Transverse colon (tissue), 4 donors: ENCODE data around the gene PIP4P1. TPM values are rescaled to one million over a fixed set of nuclear protein-coding genes. Genes with fewer than 3 reads are reported as not detected.
A peak's percentile ranks its signal among the peaks of the same experiment; 100 is the strongest.

Experiments
- DNase-seq: peaks from one replicate; pipeline ENCODE4 v3.0.0-alpha.2; 2019
- H3K27ac ChIP-seq, 4 donors: fragments of 200-600 bp; sonication (generic); 2 replicates each; pipeline ENCODE4 v1.5.1; 2016 to 2018; ENCODE audit warnings: inconsistent platforms in 4 of 4
- H3K27me3 ChIP-seq: fragments of 200-600 bp; sonication (generic); 2 replicates; pipeline ENCODE4 v1.5.1; 2017; ENCODE audit warnings: inconsistent platforms
- H3K36me3 ChIP-seq, 4 donors: fragments of 200-600 bp; sonication (generic); 2 replicates each; pipeline ENCODE4 v1.5.1; 2017 to 2019; ENCODE audit warnings: inconsistent platforms in 4 of 4
- H3K4me1 ChIP-seq, 4 donors: fragments of 200-600 bp; sonication (generic); 2 replicates each; pipeline ENCODE4 v1.5.1; 2017 to 2020; ENCODE audit warnings: inconsistent platforms in 4 of 4
- H3K4me3 ChIP-seq, 4 donors: fragments of 200-600 bp; sonication (generic); 1 replicate in 1 of 4; 2 replicates in 3 of 4; pipeline versions ENCODE4 v1.5.1 to v1.6.1; 2017 to 2019; ENCODE audit warnings: inconsistent platforms in 4 of 4
- H3K9me3 ChIP-seq, 2 donors: fragments of 200-600 bp; sonication (generic); 2 replicates each; pipeline ENCODE4 v1.5.1; 2017 to 2019; ENCODE audit warnings: inconsistent platforms in 2 of 2
- CTCF ChIP-seq, 5 experiments: fragments of 200-600 bp in 3 of 5; fragments of 450-650 bp in 2 of 5; sonication (generic) in 3 of 5; IDR thresholded peaks; 1 replicate in 2 of 5; 2 replicates in 3 of 5; pipeline ENCODE4 v1.5.1; 2016 to 2017; ENCODE audit warnings: antibody characterized with exemption in 5 of 5, inconsistent platforms in 3 of 5, mild to moderate bottlenecking in 2 of 5, moderate library complexity in 1 of 5
- EP300 ChIP-seq: sonication (generic); formaldehyde crosslinking; IDR thresholded peaks from one replicate; pipeline ENCODE4 v1.6.1; 2017; ENCODE audit warnings: antibody characterized with exemption, low read depth
- POLR2A ChIP-seq: fragments of 450-650 bp; IDR thresholded peaks from one replicate; pipeline ENCODE4 v1.6.1; 2016; ENCODE audit warnings: antibody characterized with exemption, mild to moderate bottlenecking, moderate library complexity
- POLR2AphosphoS5 ChIP-seq, 3 donors: sonication (generic); formaldehyde crosslinking; IDR thresholded peaks; one replicate each; pipeline ENCODE4 v1.6.1; 2016; ENCODE audit warnings: antibody characterized with exemption in 3 of 3
- WGBS, 2 donors: methylation state at CpG; one replicate each; pipeline ENCODE4 v1.1.5; 2018; ENCODE audit warnings: low coverage in 1 of 2; 5-methylcytosine and 5-hydroxymethylcytosine counted together
- in situ Hi-C, 4 donors: fragments of 200-750 bp; cut with MboI; loops; one replicate each; pipeline versions ENCODE4 v1.15.0 to v1.15.1; 2017; ENCODE audit warnings: low sequenced_read_pairs in 3 of 4, low pct_ligation_motif_present in 1 of 4, low pct_unique_long_range_greater_than_20kb in 1 of 4
- intact Hi-C: fragments of 100-400 bp; cut with DNase I; formaldehyde crosslinking; loops from one replicate; pipeline ENCODE4 v1.15.1; 2023; ENCODE audit warnings: low total_unique reads
- total RNA-seq, 4 donors: library from RNA; depleted of rRNA; stranded (reverse); fragments of >200 nt; gene quantifications; one replicate each; pipeline ENCODE4 v1.1.0, GENCODE V29; 2016

The PIP4P1 gene
- total RNA-seq, 4 donors from 2014 or later = 18.7 to 49.4 (median 31.1) TPM

DNA sequence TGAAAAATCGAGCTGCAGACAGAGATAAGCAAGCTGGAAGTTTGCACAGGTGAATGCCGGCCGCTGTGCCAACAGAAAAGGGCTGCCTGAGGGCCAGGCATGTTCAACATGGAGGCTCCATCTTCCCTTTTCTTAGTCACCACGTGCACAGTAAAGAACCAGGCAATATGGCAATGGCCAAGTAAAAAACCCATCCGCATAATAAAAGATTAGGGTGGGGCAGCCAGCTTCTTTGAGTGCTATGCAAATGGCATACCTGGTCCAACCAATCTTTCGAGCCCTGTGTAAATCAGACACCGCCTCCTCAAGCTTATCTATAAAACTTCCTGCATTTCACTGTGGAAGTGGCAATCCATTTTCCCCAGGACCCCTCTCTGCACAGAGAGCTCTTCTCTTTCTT lies 24.7 kb upstream of the PIP4P1 start:
- WGBS, 2 donors = 67 to 68% methylated on average over 7 of the region's 7 CpGs

GRCh38 chr14:20482382-20482781 lies 21.1 kb upstream of the PIP4P1 start:
- H3K27me3 ChIP-seq = no peaks in the 10 kb centered on the region
- in situ Hi-C loops (no loop called here), intact Hi-C loops (no loop called here)
- WGBS, 2 donors = 88 to 91% methylated on average over 5 of the region's 5 CpGs
- DNase-seq = no peak
- no peaks in the 10 kb centered on the region for H3K36me3 ChIP-seq
- peaks cover 0 to 4% (median 1%) of the 10 kb centered on the region in 4 donors for H3K4me1 ChIP-seq
- no peaks in the 10 kb centered on the region for H3K9me3 ChIP-seq
- TF ChIP-seq POLR2AphosphoS5 (IDR thresholded peaks at IDR 0.05) = no peak
- no peak for TF ChIP-seq POLR2A
- TF ChIP-seq EP300 = no peak
- no peak for TF ChIP-seq CTCF (IDR thresholded peaks at IDR 0.05)
- H3K27ac ChIP-seq = no peak overlapping the region
- H3K4me3 ChIP-seq = no peak overlapping the region

More for the DNA sequence above, 24.7 kb upstream of the PIP4P1 start:
- intact Hi-C loops = no loop called here
- no peak for TF ChIP-seq POLR2A
- TF ChIP-seq POLR2AphosphoS5 (IDR thresholded peaks at IDR 0.05) = no peak
- TF ChIP-seq CTCF (IDR thresholded peaks at IDR 0.05) = no peak
- TF ChIP-seq EP300 = no peak
- in situ Hi-C loops = no loop called here
- Histone ChIP-seq H3K9me3 (no peaks in the 10 kb centered on the region), H3K27me3 (no peaks in the 10 kb centered on the region), H3K4me3 (no peak overlapping the region), H3K36me3 (no peaks in the 10 kb centered on the region), H3K27ac (no peak overlapping the region), H3K4me1 (no peaks in the 10 kb centered on the region)
- no peak for DNase-seq

DNA sequence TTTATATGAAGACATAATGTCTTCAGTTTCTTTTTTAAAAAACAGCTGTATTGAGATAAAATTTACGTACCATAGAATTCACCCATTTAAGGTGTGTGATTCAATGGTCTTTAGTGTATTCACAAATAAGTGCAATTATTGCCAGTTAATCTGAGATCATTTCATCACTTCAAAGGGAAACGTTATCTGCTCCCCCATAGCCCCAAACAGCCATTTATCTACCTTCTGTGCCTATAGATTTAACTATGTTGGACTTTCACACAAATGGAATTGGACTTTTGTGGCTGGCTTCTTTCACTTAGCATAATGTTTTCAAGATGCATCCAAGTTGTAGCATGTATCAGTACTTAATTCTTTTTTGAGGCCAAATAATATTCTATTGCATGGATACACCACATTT lies 17.7 kb upstream of the PIP4P1 start:
- intact Hi-C loops (no loop called here), in situ Hi-C loops (no loop called here)
- no peak overlapping the region for H3K4me3 ChIP-seq
- DNase-seq = no peak
- TF ChIP-seq EP300 (no peak), POLR2A (no peak), POLR2AphosphoS5 (IDR thresholded peaks at IDR 0.05) (no peak), CTCF (IDR thresholded peaks at IDR 0.05) (no peak)
- H3K9me3 ChIP-seq = no peaks in the 10 kb centered on the region
- no peaks in the 10 kb centered on the region for H3K27me3 ChIP-seq
- H3K4me1 ChIP-seq = peaks cover 0 to 12% (median 3%) of the 10 kb centered on the region in 4 donors
- peaks cover 0 to 30% (median 9%) of the 10 kb centered on the region in 4 donors for H3K36me3 ChIP-seq
- 91 to 92% methylated on average over 2 of the region's 2 CpGs for WGBS, 2 donors
- H3K27ac ChIP-seq = no peak overlapping the region

DNA sequence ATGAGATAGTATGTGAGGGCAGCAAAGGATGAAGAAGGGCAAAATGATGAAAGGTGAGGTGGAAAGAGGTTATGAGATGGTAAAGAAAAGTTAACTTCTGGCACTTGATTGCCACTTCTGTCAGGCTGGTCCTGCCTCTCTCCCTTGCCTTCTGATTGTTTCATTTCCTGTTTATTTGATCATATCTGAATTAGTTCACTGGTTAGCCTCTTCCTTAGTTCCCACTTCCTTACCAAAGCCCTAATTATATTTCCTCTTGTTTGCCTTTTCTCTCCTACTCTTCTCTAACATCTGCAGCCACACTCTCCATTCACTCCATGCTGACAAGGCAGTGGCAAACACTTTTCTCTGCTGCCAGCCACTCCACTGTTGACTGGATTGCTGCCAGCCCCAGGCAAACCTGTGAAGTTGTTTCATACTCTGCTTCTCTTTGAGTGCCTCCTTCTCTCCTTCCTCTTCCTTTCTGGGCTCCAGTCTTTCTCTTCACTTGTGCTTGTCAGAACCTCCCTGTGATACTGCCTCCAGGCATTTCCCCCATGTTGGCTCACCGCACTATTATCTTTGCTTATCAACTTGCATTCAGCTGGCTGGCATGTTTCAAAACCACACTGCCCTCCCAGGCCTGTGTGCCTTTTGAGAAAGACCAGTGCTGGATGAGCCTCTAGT lies 16.1 kb upstream of the PIP4P1 start:
- in situ Hi-C loops (no loop called here), intact Hi-C loops (no loop called here)
- WGBS, 2 donors = 72% methylated on average over 1 of the region's 1 CpG; no CpG with 5 or more reads in 1 of the 2 donors
- no peak for DNase-seq
- Histone ChIP-seq H3K27me3 (no peaks in the 10 kb centered on the region), H3K4me1 (peaks cover 0 to 12% (median 3%) of the 10 kb centered on the region in 4 donors), H3K9me3 (no peaks in the 10 kb centered on the region), H3K36me3 (peaks cover 0 to 30% (median 15%) of the 10 kb centered on the region in 4 donors), H3K4me3 (no peak overlapping the region), H3K27ac (peak overlapping the region; percentile 32 to 68 (median 62))
- TF ChIP-seq EP300 (no peak), CTCF (IDR thresholded peaks at IDR 0.05) (no peak)
